Measurements from ENCODE around the gene TTYH1. TPM values are rescaled to one million over a fixed set of nuclear protein-coding genes. Genes with fewer than 3 reads are reported as not detected.

The TTYH1 gene
- total and polyA plus RNA-seq, 2 of the 8 experiments (the other 6 are each of a cell fraction or from before 2014, with no cell fraction given), result 26.7 to 46.5 TPM

DNA sequence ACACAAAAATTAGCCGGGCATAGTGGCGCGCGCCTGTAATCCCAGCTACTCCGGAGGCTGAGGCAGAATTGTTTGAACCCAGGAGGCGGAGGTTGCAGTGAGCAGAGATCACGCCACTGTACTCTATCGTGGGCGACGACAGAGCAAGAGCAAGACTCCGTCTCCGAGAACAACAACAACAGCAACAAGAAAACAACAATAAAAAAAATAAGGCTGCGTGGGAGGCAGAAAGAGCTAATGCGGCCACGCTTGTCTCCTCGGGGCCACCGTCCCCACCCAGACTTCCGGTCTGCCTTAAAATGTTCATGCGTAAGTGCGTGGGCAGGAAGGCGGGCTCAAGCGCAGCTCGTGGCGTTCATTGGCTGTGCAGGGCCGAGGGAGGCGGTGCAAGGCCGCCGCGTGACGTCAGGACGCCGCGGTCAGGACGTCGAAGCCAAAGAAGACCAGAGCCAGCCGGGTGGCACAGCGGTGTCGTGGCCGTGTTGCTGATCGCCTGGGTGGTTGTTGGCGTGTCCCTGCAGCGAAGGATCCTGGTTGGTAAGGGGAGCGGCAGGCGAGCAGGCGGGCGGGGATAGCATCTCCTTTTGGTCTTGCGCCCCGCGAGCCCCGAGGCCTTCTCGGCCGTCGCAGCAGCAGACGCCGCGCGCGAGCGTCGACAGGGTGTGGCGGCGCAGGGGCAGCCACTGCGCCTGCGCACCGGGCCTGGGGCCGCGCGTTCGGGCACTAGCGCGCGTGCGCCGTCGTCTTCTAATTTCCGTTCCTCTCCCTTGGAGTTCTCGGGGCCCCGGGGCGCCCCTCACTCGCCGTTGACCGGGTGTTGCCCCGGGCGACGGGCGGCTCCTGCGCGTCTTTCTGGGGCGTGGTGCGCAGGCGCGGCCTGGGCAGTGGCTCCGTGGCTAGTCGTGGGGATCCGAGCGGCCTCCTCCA, 33.8 kb downstream of the TTYH1 start, which contains the start of gene LENG8 (continued):
- TF ChIP-seq, protein P1, sequence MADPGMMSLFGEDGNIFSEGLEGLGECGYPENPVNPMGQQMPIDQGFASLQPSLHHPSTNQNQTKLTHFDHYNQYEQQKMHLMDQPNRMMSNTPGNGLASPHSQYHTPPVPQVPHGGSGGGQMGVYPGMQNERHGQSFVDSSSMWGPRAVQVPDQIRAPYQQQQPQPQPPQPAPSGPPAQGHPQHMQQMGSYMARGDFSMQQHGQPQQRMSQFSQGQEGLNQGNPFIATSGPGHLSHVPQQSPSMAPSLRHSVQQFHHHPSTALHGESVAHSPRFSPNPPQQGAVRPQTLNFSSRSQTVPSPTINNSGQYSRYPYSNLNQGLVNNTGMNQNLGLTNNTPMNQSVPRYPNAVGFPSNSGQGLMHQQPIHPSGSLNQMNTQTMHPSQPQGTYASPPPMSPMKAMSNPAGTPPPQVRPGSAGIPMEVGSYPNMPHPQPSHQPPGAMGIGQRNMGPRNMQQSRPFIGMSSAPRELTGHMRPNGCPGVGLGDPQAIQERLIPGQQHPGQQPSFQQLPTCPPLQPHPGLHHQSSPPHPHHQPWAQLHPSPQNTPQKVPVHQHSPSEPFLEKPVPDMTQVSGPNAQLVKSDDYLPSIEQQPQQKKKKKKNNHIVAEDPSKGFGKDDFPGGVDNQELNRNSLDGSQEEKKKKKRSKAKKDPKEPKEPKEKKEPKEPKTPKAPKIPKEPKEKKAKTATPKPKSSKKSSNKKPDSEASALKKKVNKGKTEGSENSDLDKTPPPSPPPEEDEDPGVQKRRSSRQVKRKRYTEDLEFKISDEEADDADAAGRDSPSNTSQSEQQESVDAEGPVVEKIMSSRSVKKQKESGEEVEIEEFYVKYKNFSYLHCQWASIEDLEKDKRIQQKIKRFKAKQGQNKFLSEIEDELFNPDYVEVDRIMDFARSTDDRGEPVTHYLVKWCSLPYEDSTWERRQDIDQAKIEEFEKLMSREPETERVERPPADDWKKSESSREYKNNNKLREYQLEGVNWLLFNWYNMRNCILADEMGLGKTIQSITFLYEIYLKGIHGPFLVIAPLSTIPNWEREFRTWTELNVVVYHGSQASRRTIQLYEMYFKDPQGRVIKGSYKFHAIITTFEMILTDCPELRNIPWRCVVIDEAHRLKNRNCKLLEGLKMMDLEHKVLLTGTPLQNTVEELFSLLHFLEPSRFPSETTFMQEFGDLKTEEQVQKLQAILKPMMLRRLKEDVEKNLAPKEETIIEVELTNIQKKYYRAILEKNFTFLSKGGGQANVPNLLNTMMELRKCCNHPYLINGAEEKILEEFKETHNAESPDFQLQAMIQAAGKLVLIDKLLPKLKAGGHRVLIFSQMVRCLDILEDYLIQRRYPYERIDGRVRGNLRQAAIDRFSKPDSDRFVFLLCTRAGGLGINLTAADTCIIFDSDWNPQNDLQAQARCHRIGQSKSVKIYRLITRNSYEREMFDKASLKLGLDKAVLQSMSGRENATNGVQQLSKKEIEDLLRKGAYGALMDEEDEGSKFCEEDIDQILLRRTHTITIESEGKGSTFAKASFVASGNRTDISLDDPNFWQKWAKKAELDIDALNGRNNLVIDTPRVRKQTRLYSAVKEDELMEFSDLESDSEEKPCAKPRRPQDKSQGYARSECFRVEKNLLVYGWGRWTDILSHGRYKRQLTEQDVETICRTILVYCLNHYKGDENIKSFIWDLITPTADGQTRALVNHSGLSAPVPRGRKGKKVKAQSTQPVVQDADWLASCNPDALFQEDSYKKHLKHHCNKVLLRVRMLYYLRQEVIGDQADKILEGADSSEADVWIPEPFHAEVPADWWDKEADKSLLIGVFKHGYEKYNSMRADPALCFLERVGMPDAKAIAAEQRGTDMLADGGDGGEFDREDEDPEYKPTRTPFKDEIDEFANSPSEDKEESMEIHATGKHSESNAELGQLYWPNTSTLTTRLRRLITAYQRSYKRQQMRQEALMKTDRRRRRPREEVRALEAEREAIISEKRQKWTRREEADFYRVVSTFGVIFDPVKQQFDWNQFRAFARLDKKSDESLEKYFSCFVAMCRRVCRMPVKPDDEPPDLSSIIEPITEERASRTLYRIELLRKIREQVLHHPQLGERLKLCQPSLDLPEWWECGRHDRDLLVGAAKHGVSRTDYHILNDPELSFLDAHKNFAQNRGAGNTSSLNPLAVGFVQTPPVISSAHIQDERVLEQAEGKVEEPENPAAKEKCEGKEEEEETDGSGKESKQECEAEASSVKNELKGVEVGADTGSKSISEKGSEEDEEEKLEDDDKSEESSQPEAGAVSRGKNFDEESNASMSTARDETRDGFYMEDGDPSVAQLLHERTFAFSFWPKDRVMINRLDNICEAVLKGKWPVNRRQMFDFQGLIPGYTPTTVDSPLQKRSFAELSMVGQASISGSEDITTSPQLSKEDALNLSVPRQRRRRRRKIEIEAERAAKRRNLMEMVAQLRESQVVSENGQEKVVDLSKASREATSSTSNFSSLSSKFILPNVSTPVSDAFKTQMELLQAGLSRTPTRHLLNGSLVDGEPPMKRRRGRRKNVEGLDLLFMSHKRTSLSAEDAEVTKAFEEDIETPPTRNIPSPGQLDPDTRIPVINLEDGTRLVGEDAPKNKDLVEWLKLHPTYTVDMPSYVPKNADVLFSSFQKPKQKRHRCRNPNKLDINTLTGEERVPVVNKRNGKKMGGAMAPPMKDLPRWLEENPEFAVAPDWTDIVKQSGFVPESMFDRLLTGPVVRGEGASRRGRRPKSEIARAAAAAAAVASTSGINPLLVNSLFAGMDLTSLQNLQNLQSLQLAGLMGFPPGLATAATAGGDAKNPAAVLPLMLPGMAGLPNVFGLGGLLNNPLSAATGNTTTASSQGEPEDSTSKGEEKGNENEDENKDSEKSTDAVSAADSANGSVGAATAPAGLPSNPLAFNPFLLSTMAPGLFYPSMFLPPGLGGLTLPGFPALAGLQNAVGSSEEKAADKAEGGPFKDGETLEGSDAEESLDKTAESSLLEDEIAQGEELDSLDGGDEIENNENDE (IDR thresholded peaks at IDR 0.05; ENCODE audit: insufficient replicate concordance, low read length), result no peak
- no peak for TF ChIP-seq YY1 (IDR thresholded peaks at IDR 0.05; ENCODE audit: low read depth, low read length)
- TF ChIP-seq, protein P2, sequence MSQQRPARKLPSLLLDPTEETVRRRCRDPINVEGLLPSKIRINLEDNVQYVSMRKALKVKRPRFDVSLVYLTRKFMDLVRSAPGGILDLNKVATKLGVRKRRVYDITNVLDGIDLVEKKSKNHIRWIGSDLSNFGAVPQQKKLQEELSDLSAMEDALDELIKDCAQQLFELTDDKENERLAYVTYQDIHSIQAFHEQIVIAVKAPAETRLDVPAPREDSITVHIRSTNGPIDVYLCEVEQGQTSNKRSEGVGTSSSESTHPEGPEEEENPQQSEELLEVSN (IDR thresholded peaks at IDR 0.05), result peak; percentile 60
- TF ChIP-seq POU5F1 (IDR thresholded peaks at IDR 0.05; ENCODE audit: low read depth, low read length), result no peak
- TF ChIP-seq NRF1 (IDR thresholded peaks at IDR 0.05; ENCODE audit: low read depth, low read length), result peak; percentile 74
- TF ChIP-seq PHF8 (conservative IDR thresholded peaks at IDR 0.05; ENCODE audit: low read depth, low read length), result peak; percentile 93
- TF ChIP-seq CHD2 (IDR thresholded peaks at IDR 0.05; ENCODE audit: low read length), result peak; percentile 21; the same call in 1 of the 2 replicates
- peak; percentile 92 for TF ChIP-seq POLR2AphosphoS5 (IDR thresholded peaks at IDR 0.05; ENCODE audit: low read depth, low read length)
- peak; percentile 49; the same call in 1 of the 2 replicates for TF ChIP-seq SUZ12 (IDR thresholded peaks at IDR 0.05; ENCODE audit: low read length)

All from H1 (cell line).